Transverse colon (tissue), 4 donors: ENCODE data around the gene AUNIP.

ENCODE experiments used
- POLR2A ChIP-seq: fragments of 450-650 bp; IDR thresholded peaks from one replicate; pipeline ENCODE4 v1.6.1; 2016; ENCODE audit warnings: antibody characterized with exemption, mild to moderate bottlenecking, moderate library complexity
- POLR2AphosphoS5 ChIP-seq, 3 donors: sonication (generic); formaldehyde crosslinking; IDR thresholded peaks; one replicate each; pipeline ENCODE4 v1.6.1; 2016; ENCODE audit warnings: antibody characterized with exemption in 3 of 3
- TF ChIP-seq, protein P1 (sequence below), 5 experiments: fragments of 200-600 bp in 3 of 5; fragments of 450-650 bp in 2 of 5; sonication (generic) in 3 of 5; IDR thresholded peaks; 1 replicate in 2 of 5; 2 replicates in 3 of 5; pipeline ENCODE4 v1.5.1; 2016 to 2017; ENCODE audit warnings: antibody characterized with exemption in 5 of 5, inconsistent platforms in 3 of 5, mild to moderate bottlenecking in 2 of 5, moderate library complexity in 1 of 5

DNA sequence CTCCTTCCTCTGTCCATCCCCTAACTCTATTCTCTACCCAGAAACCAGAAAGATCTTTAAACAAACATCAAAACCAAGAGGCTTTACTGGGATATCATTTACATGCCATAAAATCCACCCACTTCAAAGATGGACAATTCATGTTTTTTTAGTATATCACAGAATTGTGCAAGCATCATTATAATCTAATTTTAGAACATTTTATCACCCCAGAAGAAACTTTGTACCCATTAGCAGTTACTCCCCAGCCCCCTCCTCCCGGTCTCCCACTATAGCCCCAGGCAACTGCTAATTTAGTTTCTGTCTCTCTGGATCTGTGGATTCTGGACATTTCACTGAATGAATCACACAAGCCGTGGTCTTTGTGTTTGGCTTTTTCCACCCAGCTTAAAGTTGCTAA is 64.0 kb downstream of the AUNIP start:
- TF ChIP-seq, protein P1, sequence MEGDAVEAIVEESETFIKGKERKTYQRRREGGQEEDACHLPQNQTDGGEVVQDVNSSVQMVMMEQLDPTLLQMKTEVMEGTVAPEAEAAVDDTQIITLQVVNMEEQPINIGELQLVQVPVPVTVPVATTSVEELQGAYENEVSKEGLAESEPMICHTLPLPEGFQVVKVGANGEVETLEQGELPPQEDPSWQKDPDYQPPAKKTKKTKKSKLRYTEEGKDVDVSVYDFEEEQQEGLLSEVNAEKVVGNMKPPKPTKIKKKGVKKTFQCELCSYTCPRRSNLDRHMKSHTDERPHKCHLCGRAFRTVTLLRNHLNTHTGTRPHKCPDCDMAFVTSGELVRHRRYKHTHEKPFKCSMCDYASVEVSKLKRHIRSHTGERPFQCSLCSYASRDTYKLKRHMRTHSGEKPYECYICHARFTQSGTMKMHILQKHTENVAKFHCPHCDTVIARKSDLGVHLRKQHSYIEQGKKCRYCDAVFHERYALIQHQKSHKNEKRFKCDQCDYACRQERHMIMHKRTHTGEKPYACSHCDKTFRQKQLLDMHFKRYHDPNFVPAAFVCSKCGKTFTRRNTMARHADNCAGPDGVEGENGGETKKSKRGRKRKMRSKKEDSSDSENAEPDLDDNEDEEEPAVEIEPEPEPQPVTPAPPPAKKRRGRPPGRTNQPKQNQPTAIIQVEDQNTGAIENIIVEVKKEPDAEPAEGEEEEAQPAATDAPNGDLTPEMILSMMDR (IDR thresholded peaks at IDR 0.05), result no peak
- TF ChIP-seq POLR2A, result no peak
- no peak for TF ChIP-seq POLR2AphosphoS5 (IDR thresholded peaks at IDR 0.05)
